GM12878 (cell line): Measurements from ENCODE around the gene NR2F2. TPM values are rescaled to one million over a fixed set of nuclear protein-coding genes. Genes with fewer than 3 reads are reported as not detected.

Experiments used
- ATAC-seq: fragments of 200-7000 bp; cut with Tn5 transposase; 3 replicates; pipeline ENCODE4 v1.9.1; 2020; ENCODE audit warnings: mild to moderate bottlenecking, moderate library complexity
- BruUV-seq: library from RNA; stranded (reverse); fragments of 400-500 nt; replicated peaks from 2 replicates; lab custom pipeline; 2021; lab: Mats Ljungman, UMichigan
- CTCF ChIA-PET: fragments of 300-600 bp; sonication (Branson Sonifier 250); formaldehyde crosslinking; extraction: SDS; loops from one replicate; lab custom pipeline; 2021; ENCODE audit warnings: inconsistent platforms; lab: Yijun Ruan, JAX
- POLR2A ChIA-PET: fragments of 350-600 bp; formaldehyde crosslinking; extraction: SDS; loops from one replicate; lab custom pipeline; 2021; ENCODE audit warnings: inconsistent platforms; lab: Charles Lee
- RAD21 ChIA-PET: fragments of 300-600 bp; sonication (Branson Sonifier 250); formaldehyde crosslinking; loops from one replicate; lab custom pipeline; 2023; ENCODE audit warnings: antibody characterized with exemption; ENCODE audit not compliant: unreplicated experiment; lab: Charles Lee
- SMC1A ChIA-PET: fragments of 300-600 bp; sonication (Branson Sonifier 250); formaldehyde crosslinking; loops from one replicate; lab custom pipeline; 2023; ENCODE audit not compliant: unreplicated experiment, uncharacterized antibody; lab: Charles Lee
- DNase-seq: peaks from one replicate; pipeline ENCODE4 v3.0.0-alpha.2; 2011; ENCODE audit warnings: low read depth, low spot score
- FAIRE-seq: peaks from 3 replicates; lab custom pipeline; 2011; peaks lifted over from hg19 to GRCh38; lab: Jason Lieb, UNC
- H2AFZ ChIP-seq: 2 replicates; pipeline ENCODE4 v1.6.0; 2011; ENCODE audit warnings: low read depth, low read length, control low read depth; ENCODE audit not compliant: control insufficient read depth
- H3K27ac ChIP-seq: 2 replicates; pipeline ENCODE4 v1.5.1; 2011; ENCODE audit warnings: control low read depth; ENCODE audit not compliant: control insufficient read depth, insufficient read depth
- H3K27me3 ChIP-seq, 2 experiments: replicated peaks in 1 of 2; 2 replicates each; pipeline versions ENCODE4 v1.6.0 to v1.6.1; 2011; ENCODE audit warnings: low read length in 1 of 2; ENCODE audit not compliant: control insufficient read depth in 2 of 2, insufficient read depth in 2 of 2
- H3K36me3 ChIP-seq, 2 experiments: 2 replicates each; pipeline ENCODE4 v1.5.1; 2011; ENCODE audit warnings: low read length in 1 of 2; ENCODE audit not compliant: control insufficient read depth in 2 of 2, insufficient read depth in 2 of 2
- H3K4me1 ChIP-seq: 2 replicates; pipeline ENCODE4 v1.6.1; 2011; ENCODE audit warnings: mild to moderate bottlenecking, low read length, moderate library complexity, mixed read lengths; ENCODE audit not compliant: control insufficient read depth, insufficient read depth
- H3K4me2 ChIP-seq: 2 replicates; pipeline ENCODE4 v1.6.0; 2011; ENCODE audit warnings: control low read depth; ENCODE audit not compliant: control insufficient read depth, insufficient read depth
- H3K4me3 ChIP-seq: fragments of 200-600 bp; sonication (generic); 2 replicates; pipeline ENCODE4 v1.5.1; 2016
- H3K79me2 ChIP-seq: 2 replicates; pipeline ENCODE4 v1.6.0; 2011; ENCODE audit warnings: low read length; ENCODE audit not compliant: control insufficient read depth, insufficient read depth
- H3K9ac ChIP-seq: 2 replicates; pipeline ENCODE4 v1.8.0; 2011; ENCODE audit warnings: low read length, control low read depth, mixed read lengths; ENCODE audit not compliant: control insufficient read depth, insufficient read depth
- H3K9me3 ChIP-seq: replicated peaks from 3 replicates; pipeline ENCODE4 v1.5.1; 2011; ENCODE audit warnings: mild to moderate bottlenecking, low read length; ENCODE audit not compliant: control insufficient read depth, insufficient read depth
- H4K20me1 ChIP-seq: 2 replicates; pipeline ENCODE4 v1.6.0; 2011; ENCODE audit not compliant: control insufficient read depth, insufficient read depth
- LARP7 ChIP-seq: fragments of 450-650 bp; IDR thresholded peaks from 2 replicates; pipeline ENCODE4 v1.6.1; 2017; ENCODE audit warnings: mild to moderate bottlenecking
- MLLT1 ChIP-seq: fragments of 450-650 bp; IDR thresholded peaks from 2 replicates; pipeline ENCODE4 v1.6.1; 2016; ENCODE audit warnings: mild to moderate bottlenecking
- NFIC ChIP-seq: IDR thresholded peaks from 2 replicates; pipeline ENCODE4 v1.6.1; 2012; ENCODE audit warnings: low read depth, mild to moderate bottlenecking, inconsistent platforms, low read length, moderate library complexity
- NR2F1 ChIP-seq: fragments of 450-650 bp; conservative IDR thresholded peaks from 2 replicates; pipeline ENCODE4 v1.6.1; 2017; ENCODE audit warnings: mild to moderate bottlenecking
- WGBS: methylation state at CpG from one replicate; pipeline ENCODE4 v1.1.6; 2016; ENCODE audit warnings: low lambda C conversion rate; ENCODE audit not compliant: insufficient replicate concordance, insufficient coverage; ENCODE audit errors: missing lambda C conversion rate; 5-methylcytosine and 5-hydroxymethylcytosine counted together
- in situ Hi-C: fragments of 300-500 bp; cut with MboI; formaldehyde crosslinking; loops from 9 replicates; pipeline ENCODE4 v1.14.3; 2018; ENCODE audit warnings: mixed read lengths
- intact Hi-C: fragments of 100-400 bp; cut with micrococcal nuclease; formaldehyde crosslinking; loops from one replicate; pipeline ENCODE4 v1.14.2; 2022; ENCODE audit not compliant: unreplicated experiment
- polyA plus RNA-seq, 11 experiments: library from polyadenylated mRNA; depleted of rRNA in 4 of 11; unstranded in 6 of 11; stranded (reverse) in 5 of 11; fragments of >200 nt; fragmentation: Nextera tagmentation in 4 of 11; fragmentation: Illumina TruSeq in 1 of 11; extraction: Ambion mirVana in 4 of 11; extraction: Trizol in 1 of 11; gene quantifications; 1 replicate in 1 of 11; 2 replicates in 10 of 11; pipeline versions ENCODE4 v1.2.1 to v1.2.3, GENCODE V29; 2011 to 2016; ENCODE audit warnings: inconsistent platforms in 2 of 11, missing spikeins in 2 of 11, low read depth in 1 of 11
- total RNA-seq, 4 experiments: library from RNA; depleted of rRNA in 3 of 4; stranded (reverse); fragments of >200 nt in 3 of 4; fragmentation: Illumina TruSeq in 1 of 4; extraction: Trizol in 1 of 4; gene quantifications; 2 replicates each; pipeline versions ENCODE4 v1.2.1 to v1.2.3, GENCODE V29; 2013 to 2021

The NR2F2 gene
- total and polyA plus RNA-seq, 10 of the 15 experiments (the other 5 are each of a cell fraction or from before 2014, with no cell fraction given): 1.1 to 10.1 (median 3.2) TPM

- TF ChIP-seq NR2F1 (peak; percentile 25; the same call in 1 of the 2 replicates), NFIC (no peak), MLLT1 (peak; percentile 50; the same call in 1 of the 2 replicates), LARP7 (no peak)
- intact Hi-C loops (no loop called here), in situ Hi-C loops (no loop called here)
- H4K20me1 ChIP-seq: no peaks in the 10 kb centered on the region
- DNase-seq (no peak), FAIRE-seq (no peak), ATAC-seq (no peak)
- SMC1A ChIA-PET: interaction anchor here (0.6 to 2.2 kb wide), 12 partner anchors 13 to 884 kb away, joined by 3 to 8 read pairs (median 3); no protein-coding TSS in a partner anchor
- CTCF ChIA-PET: interaction anchor here (0.6 to 1.8 kb wide), 7 partner anchors 8 to 1077 kb away, joined by 3 to 5 read pairs (median 4); no protein-coding TSS in a partner anchor
- BruUV-seq: no TSS peak
- RAD21 ChIA-PET: interaction anchor here (0.6 to 1.5 kb wide), 15 partner anchors 9 to 1240 kb away, joined by 3 to 5 read pairs (median 3); partner anchors contain the start of gene NR2F2
- H3K27ac ChIP-seq: no peak overlapping the region
- no peaks in the 10 kb centered on the region for H3K36me3 ChIP-seq
- H2AFZ ChIP-seq: no peak overlapping the region
- H3K9me3 ChIP-seq: no peaks in the 10 kb centered on the region; the same call in 2 of the 3 replicates
- H3K79me2 ChIP-seq: no peaks in the 10 kb centered on the region
- POLR2A ChIA-PET: interaction anchor here (0.6 to 1.2 kb wide), 7 partner anchors 13 to 765 kb away, joined by 3 to 8 read pairs (median 4); no protein-coding TSS in a partner anchor
- no peak overlapping the region for H3K4me3 ChIP-seq
- H3K27me3 ChIP-seq: peaks cover 10 to 20% of the 10 kb centered on the region in 2 experiments
- WGBS: 53% methylated on average over 21 of the region's 21 CpGs
- no peak overlapping the region for H3K9ac ChIP-seq
- H3K4me1 ChIP-seq: 0 out of 2 replicates have a peak, but pooled peaks cover 2% of the 10 kb centered on the region
- no peak overlapping the region for H3K4me2 ChIP-seq
Observed at GRCh38 chr15:96362011-96362754, 31.7 kb downstream of the NR2F2 start.
